ENCODE results near the gene TRIP4. TPM values are rescaled to one million over a fixed set of nuclear protein-coding genes. Genes with fewer than 3 reads are reported as not detected.
A peak's percentile ranks its signal among the peaks of the same experiment; 100 is the strongest.

Gene TRIP4
- total RNA-seq, 1 experiment from 2014 or later: 18.1 TPM

DNA sequence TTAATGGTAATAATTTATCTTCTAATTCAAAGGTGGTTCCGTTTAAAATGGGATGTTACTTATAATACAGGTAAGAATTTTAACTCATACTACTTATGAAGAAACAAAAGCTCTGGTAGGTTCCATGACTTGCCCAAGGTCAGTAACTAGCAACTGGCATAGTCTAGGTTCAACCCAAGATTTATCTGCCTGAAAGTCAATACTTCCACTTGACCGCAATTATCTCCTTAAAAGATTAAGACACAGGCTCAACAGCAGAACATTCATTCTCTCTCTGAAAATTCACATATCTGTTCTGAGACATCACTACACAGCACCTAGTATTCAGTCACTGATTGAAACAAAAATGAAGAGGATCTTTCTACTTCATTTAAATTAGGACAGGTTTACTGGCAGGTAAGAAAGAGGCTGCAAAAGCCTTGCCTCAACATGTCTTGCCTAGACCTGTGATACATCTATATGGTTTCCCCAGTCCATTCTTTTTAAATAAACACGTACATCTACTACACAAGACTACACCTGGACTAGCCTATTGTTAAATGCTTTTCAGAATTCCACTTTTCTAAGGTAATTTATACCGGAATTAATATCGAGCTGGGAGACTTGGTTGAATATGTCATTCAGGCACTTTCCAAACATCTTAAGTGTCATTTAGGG is 32.8 kb upstream of the TRIP4 start:
- H3K9me2 ChIP-seq (ENCODE audit: insufficient read depth): no peaks in the 10 kb centered on the region
- ChIA-PET CTCF (interaction anchor here (0.6 kb wide), 1 partner anchor 930 kb away, joined by 7 read pairs; no protein-coding TSS in a partner anchor), POLR2A (ENCODE audit: unreplicated experiment) (no interaction called here)
- peak overlapping the region; percentile 93; the same call in 1 of the 2 replicates for H2AFZ ChIP-seq
- DNase-seq: no peak
- no peak for TF ChIP-seq EZH2 (IDR thresholded peaks at IDR 0.05; ENCODE audit: low read depth)
- TF ChIP-seq, protein P1, sequence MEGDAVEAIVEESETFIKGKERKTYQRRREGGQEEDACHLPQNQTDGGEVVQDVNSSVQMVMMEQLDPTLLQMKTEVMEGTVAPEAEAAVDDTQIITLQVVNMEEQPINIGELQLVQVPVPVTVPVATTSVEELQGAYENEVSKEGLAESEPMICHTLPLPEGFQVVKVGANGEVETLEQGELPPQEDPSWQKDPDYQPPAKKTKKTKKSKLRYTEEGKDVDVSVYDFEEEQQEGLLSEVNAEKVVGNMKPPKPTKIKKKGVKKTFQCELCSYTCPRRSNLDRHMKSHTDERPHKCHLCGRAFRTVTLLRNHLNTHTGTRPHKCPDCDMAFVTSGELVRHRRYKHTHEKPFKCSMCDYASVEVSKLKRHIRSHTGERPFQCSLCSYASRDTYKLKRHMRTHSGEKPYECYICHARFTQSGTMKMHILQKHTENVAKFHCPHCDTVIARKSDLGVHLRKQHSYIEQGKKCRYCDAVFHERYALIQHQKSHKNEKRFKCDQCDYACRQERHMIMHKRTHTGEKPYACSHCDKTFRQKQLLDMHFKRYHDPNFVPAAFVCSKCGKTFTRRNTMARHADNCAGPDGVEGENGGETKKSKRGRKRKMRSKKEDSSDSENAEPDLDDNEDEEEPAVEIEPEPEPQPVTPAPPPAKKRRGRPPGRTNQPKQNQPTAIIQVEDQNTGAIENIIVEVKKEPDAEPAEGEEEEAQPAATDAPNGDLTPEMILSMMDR (conservative IDR thresholded peaks at IDR 0.05): no peak
- no TSS peak for BruUV-seq (replicated peaks)
- H3K27ac ChIP-seq: no peak overlapping the region
- H3K4me1 ChIP-seq (replicated peaks; ENCODE audit: insufficient read depth): peaks cover 6% of the 10 kb centered on the region
- no peaks in the 10 kb centered on the region for H3K27me3 ChIP-seq (ENCODE audit: insufficient read depth, low read depth)
- H4K20me1 ChIP-seq (ENCODE audit: insufficient read depth): no peaks in the 10 kb centered on the region
- H3K4me2 ChIP-seq: peak overlapping the region; percentile 82
- no peaks in the 10 kb centered on the region for H3K9me3 ChIP-seq (ENCODE audit: insufficient read depth, low read depth)
- H3K36me3 ChIP-seq (ENCODE audit: low read depth): no peaks in the 10 kb centered on the region
- H3F3A ChIP-seq (ENCODE audit: insufficient read depth, low read depth): peaks cover 11% of the 10 kb centered on the region; the same call in 1 of the 2 replicates
- H3K79me2 ChIP-seq (ENCODE audit: low read depth): peaks cover 36% of the 10 kb centered on the region
- peak overlapping the region; percentile 82 for H3K4me3 ChIP-seq
- intact Hi-C loops (cut with micrococcal nuclease; ENCODE audit: unreplicated experiment): no loop called here

DNA sequence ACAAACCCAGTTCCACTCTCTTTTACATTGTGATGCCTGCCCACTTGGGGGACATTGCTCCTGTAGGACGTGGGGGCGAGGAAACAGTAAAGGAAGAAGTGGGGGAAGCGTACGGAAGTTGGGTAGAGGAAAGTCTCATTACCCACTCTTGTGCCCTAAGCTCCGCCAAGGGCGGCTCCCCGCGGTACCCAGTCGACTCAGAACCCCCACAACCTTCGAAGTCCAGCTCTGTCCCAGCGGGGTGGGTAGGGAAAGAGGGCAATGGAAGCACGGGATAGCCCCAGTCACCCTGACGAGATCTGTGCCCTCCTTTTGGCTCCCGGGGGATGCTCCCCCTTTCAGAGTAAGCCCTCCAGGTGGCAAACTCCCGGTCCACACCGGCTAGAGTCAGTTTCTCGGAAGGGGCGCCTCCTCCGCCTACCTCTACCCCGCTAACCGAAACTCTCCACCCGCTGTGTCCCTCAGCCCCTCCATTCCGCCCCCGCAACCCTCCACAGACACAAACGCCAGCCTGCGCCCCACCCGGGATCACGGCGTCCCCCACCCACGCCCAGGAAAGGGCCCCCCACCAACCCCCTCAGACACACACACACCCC is 32.2 kb upstream of the TRIP4 start:
- CTCF ChIA-PET: interaction anchor here (0.6 to 0.7 kb wide), 2 partner anchors 146 to 929 kb away, joined by 3 to 7 read pairs; no protein-coding TSS in a partner anchor
- Histone ChIP-seq H3K27me3 (ENCODE audit: insufficient read depth, low read depth) (no peaks in the 10 kb centered on the region), H3K36me3 (ENCODE audit: low read depth) (no peaks in the 10 kb centered on the region), H2AFZ (peak overlapping the region; percentile 93), H3K27ac (peak overlapping the region; percentile 58), H3K9me2 (ENCODE audit: insufficient read depth) (no peaks in the 10 kb centered on the region), H3K4me1 (replicated peaks; ENCODE audit: insufficient read depth) (peaks cover 6% of the 10 kb centered on the region), H4K20me1 (ENCODE audit: insufficient read depth) (no peaks in the 10 kb centered on the region), H3F3A (ENCODE audit: insufficient read depth, low read depth) (peaks cover 11% of the 10 kb centered on the region; the same call in 1 of the 2 replicates), H3K4me2 (peak overlapping the region; percentile 82), H3K79me2 (ENCODE audit: low read depth) (peaks cover 36% of the 10 kb centered on the region), H3K4me3 (peak overlapping the region; percentile 82), H3K9me3 (ENCODE audit: insufficient read depth, low read depth) (no peaks in the 10 kb centered on the region)
- BruUV-seq (replicated peaks): TSS peak; percentile 53
- peak in 1 of 2 experiments; percentile 18 for DNase-seq
- intact Hi-C loops (cut with micrococcal nuclease; ENCODE audit: unreplicated experiment): no loop called here
- no peak for TF ChIP-seq EZH2 (IDR thresholded peaks at IDR 0.05; ENCODE audit: low read depth)
- TF ChIP-seq, protein P1 (conservative IDR thresholded peaks at IDR 0.05): no peak
- POLR2A ChIA-PET (ENCODE audit: unreplicated experiment): interaction anchor here (0.5 to 0.7 kb wide), 2 partner anchors 25 to 1398 kb away, joined by 3 read pairs; no protein-coding TSS in a partner anchor

DNA sequence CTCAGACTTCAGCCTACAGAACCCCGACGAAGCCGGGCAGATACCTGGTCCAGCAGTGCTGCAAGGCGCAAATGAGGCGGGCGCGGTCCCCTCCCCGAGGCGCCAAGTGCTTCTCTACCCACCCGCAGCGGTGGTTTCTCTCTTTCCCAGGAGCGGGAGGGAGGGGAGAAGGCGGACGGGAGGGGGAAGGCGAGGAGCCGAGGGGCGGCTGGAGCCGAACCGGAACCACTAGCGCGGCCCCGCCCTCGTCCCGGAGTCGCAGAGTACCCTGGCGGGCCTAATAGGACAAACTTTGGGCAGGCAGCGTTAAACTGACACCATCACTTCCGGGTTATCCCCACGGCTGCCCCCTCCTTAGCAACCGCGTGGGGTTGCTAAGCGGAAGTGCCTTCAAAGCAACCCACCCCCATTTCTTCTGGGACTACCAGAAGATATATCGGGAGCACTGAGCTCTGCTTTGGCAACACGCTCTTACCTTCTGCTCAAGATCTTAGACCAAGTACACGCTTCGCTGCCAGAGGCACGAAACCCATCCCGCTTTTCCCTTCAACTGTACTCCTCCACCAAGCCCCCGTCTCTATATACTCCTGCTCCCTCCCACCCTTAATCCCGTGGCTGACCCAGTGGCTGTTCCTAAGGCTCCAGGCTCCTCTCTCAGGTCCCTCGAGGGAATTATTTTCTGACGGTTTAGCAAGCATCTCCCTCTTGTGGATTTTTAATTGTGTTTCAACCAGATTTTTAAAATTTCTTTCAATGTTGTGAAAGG is 31.5 kb upstream of the TRIP4 start, which contains the start of gene CSNK1G1:
Gene CSNK1G1 (minus strand): TSS at position 230 of the 766 bp plus-strand sequence. CDS start 55,674 bp downstream, outside the sequence.
- Histone ChIP-seq H2AFZ (peak within 1 kb of the TSS; percentile 93), H3K4me1 (replicated peaks; ENCODE audit: insufficient read depth) (peaks cover 6% of the 10 kb centered on the region), H3K27ac (peak within 1 kb of the TSS; percentile 58), H3K9me2 (ENCODE audit: insufficient read depth) (no peaks in the 10 kb centered on the region), H3K4me3 (peak within 1 kb of the TSS; percentile 82), H3K27me3 (ENCODE audit: insufficient read depth, low read depth) (no peaks in the 10 kb centered on the region), H3K9me3 (ENCODE audit: insufficient read depth, low read depth) (no peaks in the 10 kb centered on the region), H3K36me3 (ENCODE audit: low read depth) (no peaks in the 10 kb centered on the region), H3K79me2 (ENCODE audit: low read depth) (peaks cover 36% of the 10 kb centered on the region), H3K4me2 (peak within 1 kb of the TSS; percentile 82), H3F3A (ENCODE audit: insufficient read depth, low read depth) (peaks cover 11% of the 10 kb centered on the region; the same call in 1 of the 2 replicates), H4K20me1 (ENCODE audit: insufficient read depth) (no peaks in the 10 kb centered on the region)
- no TSS peak for BruUV-seq (replicated peaks)
- ChIA-PET CTCF (interaction anchor here (0.7 kb wide), 1 partner anchor 146 kb away, joined by 3 read pairs; no protein-coding TSS in a partner anchor), POLR2A (ENCODE audit: unreplicated experiment) (interaction anchor here (0.5 to 0.7 kb wide), 3 partner anchors 25 to 1399 kb away, joined by 3 to 6 read pairs (median 3); no protein-coding TSS in a partner anchor)
- peak; percentile 88 to 95 for DNase-seq
- TF ChIP-seq, protein P1 (conservative IDR thresholded peaks at IDR 0.05): peak; percentile 61
- TF ChIP-seq EZH2 (IDR thresholded peaks at IDR 0.05; ENCODE audit: low read depth): no peak
- intact Hi-C loops (cut with micrococcal nuclease; ENCODE audit: unreplicated experiment): loop anchor here (1.0 kb wide), 3 partner anchors 31 to 193 kb away; partner anchors contain the start of genes PPIB and TRIP4
